Hematopoietic multipotent progenitor cell treated with erythropoietin and hydrocortisone succinate and interleukin-3 and kit ligand, for 17 days (in vitro differentiated cells): ENCODE measurements around the gene TPST1.
"Not testable (repeated sequence)": the region's sequence is repeated elsewhere in the genome, so short reads cannot be mapped to it uniquely, and the experiment has no call there.

ENCODE experiments used
- DNase-seq: peaks from one replicate; pipeline ENCODE4 v3.0.0-alpha.2; 2015; ENCODE audit warnings: low spot score

Gene TPST1

GRCh38 chr7:66283003-66283920 is 78.1 kb downstream of the TPST1 start:
- no peak for DNase-seq

GRCh38 chr7:66296001-66296521 is 90.9 kb downstream of the TPST1 start:
- no peak for DNase-seq

- DNase-seq, result no peak
Observed at GRCh38 chr7:66296557-66296956, 91.4 kb downstream of the TPST1 start.

- no peak for DNase-seq
Observed at GRCh38 chr7:66297579-66297978, 92.4 kb downstream of the TPST1 start.

- DNase-seq, result no peak
Observed at GRCh38 chr7:66301249-66301648, 96.1 kb downstream of the TPST1 start.

GRCh38 chr7:66301737-66302136 is 96.6 kb downstream of the TPST1 start:
- no peak for DNase-seq

- DNase-seq, result no peak
Observed at GRCh38 chr7:66303454-66304155, 98.5 kb downstream of the TPST1 start.

GRCh38 chr7:66304536-66304935 is 99.4 kb downstream of the TPST1 start:
- no peak for DNase-seq

GRCh38 chr7:66306243-66306642 is 101.1 kb downstream of the TPST1 start:
- DNase-seq, result no peak

- DNase-seq, result no peak
Observed at GRCh38 chr7:66307591-66308215, 102.6 kb downstream of the TPST1 start.

GRCh38 chr7:66308411-66308810 is 103.3 kb downstream of the TPST1 start:
- no peak for DNase-seq

- DNase-seq, result no peak
Observed at GRCh38 chr7:66310620-66311019, 105.5 kb downstream of the TPST1 start.

- no peak for DNase-seq
Observed at GRCh38 chr7:66313886-66314568, 108.9 kb downstream of the TPST1 start.

GRCh38 chr7:66315192-66315591 is 110.1 kb downstream of the TPST1 start:
- DNase-seq, result no peak

GRCh38 chr7:66319407-66319979 is 114.4 kb downstream of the TPST1 start:
- no peak for DNase-seq

GRCh38 chr7:66321283-66321682 is 116.1 kb downstream of the TPST1 start:
- no peak for DNase-seq

- no peak for DNase-seq
Observed at GRCh38 chr7:66323114-66323796, 118.1 kb downstream of the TPST1 start.

GRCh38 chr7:66324985-66325384 is 119.9 kb downstream of the TPST1 start:
- DNase-seq, result not testable (repeated sequence)

GRCh38 chr7:66326501-66327215 is 121.5 kb downstream of the TPST1 start:
- DNase-seq, result no peak

- no peak for DNase-seq
Observed at GRCh38 chr7:66330961-66331360, 125.8 kb downstream of the TPST1 start.
